ENCODE data around the gene RAD9A.
"Not testable (repeated sequence)": the region's sequence is repeated elsewhere in the genome, so short reads cannot be mapped to it uniquely, and the experiment has no call there.

Gene RAD9A

DNA sequence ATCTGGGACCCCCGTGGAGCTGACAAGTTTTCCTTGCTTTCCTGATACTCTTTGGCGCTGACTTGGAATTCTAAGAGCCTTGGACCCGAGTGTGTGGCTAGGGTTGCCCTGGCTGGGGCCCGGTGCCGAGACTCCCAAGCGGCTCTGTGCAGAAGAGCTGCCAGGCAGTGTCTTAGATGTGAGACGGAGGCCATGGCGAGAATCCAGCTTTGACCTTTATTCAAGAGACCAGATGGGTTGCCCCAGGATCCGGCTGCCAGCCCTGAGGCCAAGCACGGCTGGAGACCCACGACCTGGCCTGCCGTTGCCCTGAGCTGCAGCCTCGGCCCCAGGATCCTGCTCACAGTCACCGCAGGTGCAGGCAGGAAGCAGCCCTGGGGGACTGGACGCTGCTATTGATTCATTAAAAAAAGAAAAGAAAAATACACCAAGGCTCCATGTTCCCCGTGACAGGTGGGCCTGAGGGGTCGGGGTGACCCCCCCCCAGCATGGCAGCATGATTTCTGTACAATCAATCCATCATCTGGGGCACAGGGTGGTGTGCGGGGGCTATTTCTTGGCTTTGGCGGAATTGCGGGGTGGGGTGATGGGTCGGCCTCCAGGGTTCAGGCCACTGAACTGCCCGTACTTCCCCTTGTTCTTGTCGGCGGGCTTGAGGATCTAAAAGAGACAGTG, 6.3 kb downstream of the RAD9A start:
- DNase-seq = no peak

DNA sequence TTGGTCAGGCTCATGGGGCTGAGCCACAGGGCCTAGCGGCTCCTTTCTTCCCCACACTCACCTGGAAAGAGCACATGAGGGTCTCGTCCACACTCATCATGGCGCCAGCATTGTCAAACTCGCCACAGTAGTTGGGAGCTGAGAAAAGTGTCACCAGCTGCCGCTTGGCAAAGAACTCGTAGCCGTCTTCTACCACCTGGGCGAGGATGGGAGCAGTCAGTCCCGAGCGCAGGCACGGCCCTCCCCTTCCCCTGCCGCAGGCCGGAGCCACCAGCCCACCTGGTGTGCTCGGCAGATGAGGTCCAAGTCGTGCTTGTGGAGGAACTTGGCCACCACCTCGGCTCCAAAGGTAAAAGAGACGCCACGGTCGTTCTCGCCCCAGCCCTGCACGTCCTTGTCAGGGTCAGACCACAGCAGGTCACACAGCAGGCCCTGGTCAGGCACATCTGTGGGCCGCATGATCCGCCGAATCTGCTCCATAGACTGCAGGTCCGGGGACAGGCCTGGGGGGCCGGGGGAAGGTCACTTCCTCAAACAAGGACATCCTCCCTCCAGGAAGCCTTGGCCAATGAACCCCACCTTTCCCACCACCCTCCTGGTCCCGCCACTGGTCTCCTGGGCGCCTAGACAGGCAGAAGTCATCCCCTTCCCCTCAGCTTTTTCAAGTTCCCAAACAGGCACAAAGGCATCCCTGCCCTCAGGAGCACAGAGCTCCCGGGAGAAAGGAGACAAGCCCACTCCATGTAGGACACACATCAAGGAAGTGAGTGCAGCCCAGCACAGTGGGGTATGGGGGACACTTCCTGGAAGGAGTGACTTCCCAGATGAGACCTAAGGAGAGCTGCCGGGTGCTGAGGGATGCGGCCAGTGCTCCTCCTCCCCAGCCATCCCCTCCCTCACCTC, 7.1 kb downstream of the RAD9A start:
- DNase-seq = no peak

- DNase-seq = peak; percentile 34
Observed at GRCh38 chr11:67400251-67400941, 8.6 kb downstream of the RAD9A start.

DNA sequence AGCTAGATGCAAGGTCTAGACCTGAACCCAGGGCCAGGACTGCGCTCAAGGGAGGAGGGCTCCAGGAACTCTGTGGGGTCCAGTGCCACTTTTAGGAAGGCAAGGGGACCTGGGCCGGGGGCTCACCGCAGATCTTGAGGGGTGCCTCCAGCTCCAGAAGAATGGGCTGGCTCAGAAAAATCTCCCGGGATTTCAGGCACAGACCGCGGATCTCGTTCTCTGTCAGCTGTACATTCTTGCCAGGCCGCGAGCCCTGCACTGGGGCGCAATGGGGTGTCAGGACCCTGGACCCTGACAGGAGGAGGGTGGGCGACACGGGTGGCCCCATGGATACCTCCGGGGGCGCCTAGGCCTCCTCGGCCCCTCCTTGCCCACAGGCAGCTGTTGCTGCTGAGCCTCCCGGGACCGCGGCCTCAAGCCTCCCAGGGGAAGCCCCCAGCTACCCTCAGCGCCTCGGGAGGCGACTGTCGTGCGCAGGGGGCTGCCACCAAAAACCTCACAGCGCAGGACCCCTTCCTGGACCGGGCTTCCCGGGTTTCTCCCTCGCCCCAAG, 9.2 kb downstream of the RAD9A start:
- no peak for DNase-seq

GRCh38 chr11:67401495-67402191, 9.9 kb downstream of the RAD9A start, which contains the start of gene PPP1CA:
PPP1CA (minus strand) TSS chr11:67401858; CDS start chr11:67401782, 76 bp downstream.
- peak; percentile 96 for DNase-seq

- DNase-seq = not testable (repeated sequence)
Observed at GRCh38 chr11:67402192-67402839, 10.5 kb downstream of the RAD9A start.

DNA sequence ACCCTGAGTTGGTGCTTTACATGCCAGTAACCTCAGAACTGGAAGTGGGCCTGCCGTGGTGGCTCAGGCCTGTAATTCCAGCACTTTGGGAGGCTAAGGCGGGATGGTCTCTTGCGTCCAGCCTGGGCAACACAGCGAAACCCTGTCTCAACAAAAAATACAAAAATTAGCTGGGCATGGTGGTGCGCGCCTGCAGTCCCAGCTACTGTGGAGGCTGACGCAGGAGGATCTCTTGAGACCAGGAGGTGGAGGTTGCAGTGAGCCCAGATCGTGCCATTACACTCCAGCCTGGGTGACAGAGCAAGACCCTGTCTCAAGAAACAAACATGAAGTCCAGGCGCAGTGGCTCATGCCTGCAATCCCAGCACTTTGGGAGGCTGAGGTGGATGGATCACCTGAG, 11.3 kb downstream of the RAD9A start:
- not testable (repeated sequence) for DNase-seq

DNA sequence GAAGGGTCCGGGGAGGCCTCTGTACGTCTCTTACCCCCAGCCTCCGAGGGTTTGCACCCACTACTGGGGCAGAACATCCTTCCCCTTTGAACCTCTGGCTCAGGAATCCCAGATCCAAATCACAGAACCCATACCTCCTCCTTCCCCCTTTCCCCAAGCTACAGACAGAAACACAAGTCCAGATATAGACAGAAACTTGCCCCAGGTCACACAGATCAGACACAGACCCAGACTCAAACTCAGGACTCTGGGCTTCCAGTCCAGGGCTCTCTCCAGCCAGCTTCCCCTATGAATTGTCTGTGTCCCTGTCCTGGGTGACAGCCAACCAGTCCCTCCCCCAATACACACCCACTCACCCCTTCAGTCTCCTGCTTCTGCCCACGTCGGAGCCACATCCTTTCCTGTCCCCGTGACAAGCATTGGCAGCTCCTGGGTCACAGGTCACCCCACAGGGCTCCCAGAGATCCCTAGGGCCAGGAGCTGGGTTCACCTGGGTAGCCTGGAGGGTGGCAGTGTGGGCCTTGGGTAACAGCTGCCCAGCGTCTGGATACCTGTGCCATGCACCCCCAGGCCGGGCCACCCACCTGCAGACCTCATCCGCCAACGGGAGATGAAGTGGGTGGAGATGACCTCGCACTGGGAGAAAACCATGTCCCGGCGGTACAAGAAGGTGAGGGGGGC, 12.9 kb downstream of the RAD9A start:
- DNase-seq = no peak

DNA sequence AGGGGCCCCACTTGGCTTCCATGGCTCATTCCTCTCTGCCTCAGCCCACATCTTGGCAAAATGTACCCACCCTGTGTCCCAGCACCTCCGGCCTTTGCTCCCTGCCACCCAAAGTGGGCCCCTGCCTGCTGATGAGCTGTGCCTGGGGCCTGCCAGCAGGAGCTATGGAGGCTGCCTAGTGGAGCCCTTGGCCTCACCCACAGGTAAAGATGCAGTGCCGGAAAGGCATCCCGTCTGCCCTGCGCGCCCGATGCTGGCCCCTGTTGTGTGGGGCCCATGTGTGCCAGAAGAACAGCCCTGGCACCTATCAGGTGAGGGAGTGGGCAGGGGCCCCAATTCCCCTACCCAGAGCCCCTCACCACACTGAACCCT, 13.4 kb downstream of the RAD9A start:
- no peak for DNase-seq

DNA sequence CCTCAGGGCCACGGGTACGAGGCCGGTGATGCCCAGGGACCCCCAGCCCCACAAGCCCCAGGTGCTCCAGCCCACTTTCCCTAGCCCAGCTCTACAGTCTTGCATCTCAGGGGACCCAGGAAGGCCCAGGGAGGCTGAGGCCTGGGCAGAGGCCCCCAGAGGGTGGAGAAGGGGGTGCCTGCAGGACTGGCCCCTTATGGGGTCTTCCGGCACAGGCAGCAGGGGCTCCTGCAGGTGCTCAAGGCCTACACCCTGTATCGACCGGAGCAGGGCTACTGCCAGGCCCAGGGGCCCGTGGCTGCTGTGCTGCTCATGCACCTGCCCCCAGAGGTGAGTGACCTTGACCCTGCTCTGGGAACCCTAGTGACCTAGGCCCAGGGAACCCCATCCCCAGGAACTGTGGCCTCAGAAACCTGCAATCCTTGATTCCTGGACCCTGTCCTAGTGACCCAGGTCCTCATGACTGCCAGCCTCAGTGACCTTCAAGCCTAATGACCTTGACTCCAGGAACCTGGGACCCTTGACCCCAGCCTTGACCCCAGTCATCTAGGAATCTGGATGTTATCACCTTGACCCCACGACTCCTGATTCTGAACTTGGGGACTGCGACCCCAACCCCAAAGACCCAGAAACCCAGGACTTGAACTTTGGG, 14.0 kb downstream of the RAD9A start:
- no peak for DNase-seq

DNA sequence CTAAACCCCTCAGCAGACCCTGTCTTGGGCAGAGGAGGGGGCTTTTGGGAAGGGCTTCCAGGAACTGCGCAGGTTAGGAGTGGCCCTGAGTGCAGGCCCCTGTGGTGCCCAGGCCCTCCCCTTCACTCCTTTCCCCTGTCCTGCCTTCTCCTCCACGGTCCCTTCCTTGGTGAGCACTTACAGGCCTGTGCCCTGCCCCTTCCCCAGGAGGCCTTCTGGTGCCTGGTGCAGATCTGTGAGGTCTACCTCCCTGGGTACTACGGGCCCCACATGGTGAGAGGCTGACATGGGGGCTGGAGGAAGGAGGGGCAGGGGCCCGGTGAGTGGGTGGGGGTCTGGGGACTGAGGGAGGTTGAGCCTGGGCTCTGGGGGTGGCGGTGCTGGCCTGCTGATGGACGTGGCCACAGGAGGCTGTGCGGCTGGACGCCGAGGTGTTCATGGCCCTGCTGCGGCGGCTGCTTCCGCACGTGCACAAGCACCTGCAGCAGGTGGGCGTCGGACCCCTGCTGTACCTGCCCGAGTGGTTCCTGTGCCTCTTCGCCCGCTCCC, 14.7 kb downstream of the RAD9A start:
- no peak for DNase-seq

- DNase-seq = no peak
Observed at GRCh38 chr11:67406969-67407687, 15.3 kb downstream of the RAD9A start.

DNA sequence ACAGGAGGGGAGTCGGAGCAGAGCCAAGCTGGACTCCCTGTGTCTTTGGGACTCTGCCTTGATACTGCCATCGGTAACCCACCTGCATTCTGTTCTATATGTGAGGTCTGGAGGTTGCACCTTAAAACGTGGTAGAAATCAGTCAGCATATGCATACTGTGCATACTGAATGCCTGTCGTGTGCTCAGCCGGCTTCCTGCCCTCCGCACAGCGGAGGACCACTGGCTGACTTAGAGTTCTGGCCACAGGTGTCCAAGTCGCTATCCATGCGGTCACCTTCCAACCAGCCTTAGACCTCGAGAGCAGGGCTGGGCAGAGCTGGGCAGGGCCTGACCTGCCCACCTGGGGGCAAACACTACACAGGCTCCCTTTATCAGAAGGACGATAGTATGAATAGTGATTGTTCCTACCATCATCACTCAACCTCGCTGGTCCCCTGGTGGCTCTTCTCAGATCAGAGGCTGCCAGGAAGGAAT, 15.9 kb downstream of the RAD9A start:
- DNase-seq = no peak

- DNase-seq = peak; percentile 62
Observed at GRCh38 chr11:67408437-67409200, 16.8 kb downstream of the RAD9A start.

GRCh38 chr11:67409261-67409666, 17.5 kb downstream of the RAD9A start:
- peak; percentile 85 for DNase-seq

DNA sequence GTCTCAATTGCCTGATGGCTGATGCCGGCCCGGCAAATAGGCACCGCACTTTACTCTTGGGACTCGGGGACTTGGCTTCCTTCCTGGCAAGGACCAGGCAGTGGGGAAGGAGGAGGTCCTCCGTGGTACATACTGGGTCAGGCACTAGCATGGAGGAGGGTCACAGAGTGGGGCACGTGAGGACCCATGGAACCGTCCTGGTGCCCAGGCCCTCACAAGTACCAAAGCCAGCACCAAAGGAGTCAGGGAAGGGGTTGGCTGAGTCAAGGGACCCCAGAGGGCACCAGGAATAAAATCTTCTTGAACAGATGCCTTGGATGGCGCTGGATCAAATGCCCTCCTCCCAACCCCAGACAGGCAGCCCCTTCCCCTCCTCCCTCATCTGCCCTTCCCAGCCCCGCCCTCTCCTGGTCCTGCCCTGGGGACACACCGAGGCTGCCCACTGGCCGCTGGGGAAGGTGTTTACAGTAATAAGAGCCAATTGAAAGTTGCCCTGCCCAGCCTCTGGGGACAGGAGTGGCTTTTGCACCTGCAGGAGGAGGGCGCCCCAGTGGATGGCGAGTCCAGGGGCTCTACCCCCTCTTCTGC, 18.1 kb downstream of the RAD9A start:
- peak; percentile 42 for DNase-seq

GRCh38 chr11:67410369-67410831, 18.6 kb downstream of the RAD9A start:
- no peak for DNase-seq
